Measurements from ENCODE around the gene LCK.

DNA sequence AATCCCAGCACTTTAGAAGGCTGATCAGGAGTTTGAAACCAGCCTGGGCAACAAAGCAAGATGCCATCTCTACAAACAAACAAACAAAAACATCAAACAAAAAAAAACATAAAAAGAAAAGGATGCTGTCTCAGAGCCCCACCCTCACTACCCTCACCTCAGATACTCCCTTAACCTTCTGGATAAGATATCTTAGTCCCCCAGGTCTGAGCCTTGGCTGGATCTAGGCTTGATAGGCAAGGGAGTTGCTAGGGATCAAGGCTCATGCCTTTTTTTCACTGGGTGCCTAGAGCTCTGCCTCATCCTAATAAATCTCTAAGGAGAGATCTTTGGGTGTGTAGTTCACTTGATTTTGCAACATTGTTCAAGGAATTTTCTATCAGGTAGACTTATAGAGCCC is 48.3 kb downstream of the LCK start:
- TF ChIP-seq BRCA1 (IDR thresholded peaks at IDR 0.05): no peak
- TF ChIP-seq BRCA1 (CRISPR knock-in tag; IDR thresholded peaks at IDR 0.05): no peak
- TF ChIP-seq MXI1 (IDR thresholded peaks at IDR 0.05; ENCODE audit: low read depth, low read length): no peak
- no peak for TF ChIP-seq MAZ (CRISPR knock-in tag; conservative IDR thresholded peaks at IDR 0.05 in 1 of 2, IDR thresholded peaks at IDR 0.05 in 1 of 2)
- TF ChIP-seq ZZZ3 (IDR thresholded peaks at IDR 0.05): no peak
- TF ChIP-seq HNRNPL (IDR thresholded peaks at IDR 0.05; ENCODE audit: low read depth, low read length): no peak
- TF ChIP-seq ESRRA (IDR thresholded peaks at IDR 0.05; ENCODE audit: borderline replicate concordance, low read depth): no peak
- TF ChIP-seq SRF (CRISPR knock-in tag; IDR thresholded peaks at IDR 0.05): no peak

Data from K562 (cell line).